Smooth muscle cell (in vitro differentiated cells): Measurements from ENCODE around the gene KCNQ1OT1. TPM values are rescaled to one million over a fixed set of nuclear protein-coding genes. Genes with fewer than 3 reads are reported as not detected.

ENCODE experiments used
- DNase-seq: peaks from one replicate; lab custom pipeline; 2025; ENCODE audit not compliant: unreplicated experiment; lab: John Stamatoyannopoulos, UW
- H2AFZ ChIP-seq: fragments of 200-600 bp; sonication (generic); 2 replicates; pipeline ENCODE4 v1.6.0; 2016; ENCODE audit warnings: antibody characterized with exemption, low read depth, mild to moderate bottlenecking
- H3F3A ChIP-seq: fragments of 200-600 bp; sonication (generic); 2 replicates; pipeline ENCODE4 v1.6.0; 2017; ENCODE audit warnings: antibody characterized with exemption, low read depth
- H3K27ac ChIP-seq: fragments of 200-600 bp; sonication (generic); 2 replicates; pipeline ENCODE4 v1.5.1; 2016; ENCODE audit warnings: low read depth, mild to moderate bottlenecking
- H3K27me3 ChIP-seq: fragments of 200-600 bp; sonication (generic); 2 replicates; pipeline ENCODE4 v1.6.1; 2016; ENCODE audit warnings: low read depth, mild to moderate bottlenecking
- H3K36me3 ChIP-seq: fragments of 200-600 bp; sonication (generic); 2 replicates; pipeline ENCODE4 v1.5.1; 2016; ENCODE audit warnings: low read depth
- H3K4me1 ChIP-seq: fragments of 200-600 bp; sonication (generic); 2 replicates; pipeline ENCODE4 v1.5.1; 2016; ENCODE audit warnings: low read depth
- H3K4me2 ChIP-seq: fragments of 200-600 bp; sonication (generic); 2 replicates; pipeline ENCODE4 v1.6.0; 2016; ENCODE audit warnings: mild to moderate bottlenecking
- H3K4me3 ChIP-seq: fragments of 200-600 bp; sonication (generic); 2 replicates; pipeline ENCODE4 v1.5.1; 2016; ENCODE audit warnings: mild to moderate bottlenecking
- H3K79me2 ChIP-seq: fragments of 200-600 bp; sonication (generic); 2 replicates; pipeline ENCODE4 v1.6.0; 2016; ENCODE audit warnings: low read depth, mild to moderate bottlenecking
- H3K9ac ChIP-seq: fragments of 200-600 bp; sonication (generic); 2 replicates; pipeline ENCODE4 v1.6.0; 2016; ENCODE audit warnings: low read depth
- H3K9me3 ChIP-seq: fragments of 200-600 bp; sonication (generic); replicated peaks from 2 replicates; pipeline ENCODE4 v1.5.1; 2016; ENCODE audit warnings: low read depth
- H4K20me1 ChIP-seq: fragments of 200-600 bp; sonication (generic); 2 replicates; pipeline ENCODE4 v1.6.0; 2016; ENCODE audit warnings: low read depth
- CTCF ChIP-seq: fragments of 200-600 bp; sonication (generic); IDR thresholded peaks from 2 replicates; pipeline ENCODE4 v1.5.1; 2017; ENCODE audit warnings: borderline replicate concordance, mild to moderate bottlenecking, antibody characterized with exemption; ENCODE audit not compliant: insufficient read depth, poor library complexity, severe bottlenecking
- whole genome bisulfite sequencing: methylation state at CpG from one replicate; pipeline ENCODE4 v1.1.7; 2016; ENCODE audit warnings: low lambda C conversion rate; 5-methylcytosine and 5-hydroxymethylcytosine counted together
- polyA plus RNA-seq: library from polyadenylated mRNA; unstranded; fragments of >200 nt; fragmentation: Nextera tagmentation; extraction: Ambion mirVana; gene quantifications from 2 replicates; pipeline ENCODE4 v1.2.1, GENCODE V29; 2016
- total RNA-seq: library from RNA; depleted of rRNA; stranded (reverse); fragments of >200 nt; gene quantifications from 2 replicates; pipeline ENCODE4 v1.2.3, GENCODE V29; 2014

KCNQ1OT1 gene
- total and polyA plus RNA-seq, 2 experiments from 2014 or later: 1.6 to 9.8 TPM

- Histone ChIP-seq H2AFZ (no peak overlapping the region), H3F3A (no peaks in the 10 kb centered on the region), H4K20me1 (peaks cover 100% of the 10 kb centered on the region), H3K4me2 (no peak overlapping the region), H3K4me1 (peaks cover 16% of the 10 kb centered on the region), H3K36me3 (no peaks in the 10 kb centered on the region), H3K79me2 (peaks cover 84% of the 10 kb centered on the region), H3K9ac (no peak overlapping the region), H3K27me3 (no peaks in the 10 kb centered on the region), H3K27ac (no peak overlapping the region), H3K4me3 (no peak overlapping the region), H3K9me3 (no peaks in the 10 kb centered on the region)
- WGBS: 93% methylated on average over 4 of the region's 4 CpGs
- no peak for DNase-seq
- no peak for TF ChIP-seq CTCF
Observed at GRCh38 chr11:2672553-2673249, 27.1 kb downstream of the KCNQ1OT1 start.

- no peak overlapping the region for H3K27ac ChIP-seq
- H2AFZ ChIP-seq: no peak overlapping the region
- H3K4me1 ChIP-seq: peaks cover 16% of the 10 kb centered on the region
- no peaks in the 10 kb centered on the region for H3K36me3 ChIP-seq
- no peak for DNase-seq
- H3K4me2 ChIP-seq: no peak overlapping the region
- H4K20me1 ChIP-seq: peaks cover 100% of the 10 kb centered on the region
- no peak overlapping the region for H3K4me3 ChIP-seq
- 100% methylated on average over 3 of the region's 3 CpGs for WGBS
- no peaks in the 10 kb centered on the region for H3K27me3 ChIP-seq
- no peak for TF ChIP-seq CTCF
- peaks cover 77% of the 10 kb centered on the region for H3K79me2 ChIP-seq
- no peaks in the 10 kb centered on the region for H3F3A ChIP-seq
- no peak overlapping the region for H3K9ac ChIP-seq
- H3K9me3 ChIP-seq: no peaks in the 10 kb centered on the region
Observed at GRCh38 chr11:2671748-2672147, 28.0 kb downstream of the KCNQ1OT1 start.

GRCh38 chr11:2670541-2671100 is 29.2 kb downstream of the KCNQ1OT1 start:
- no peaks in the 10 kb centered on the region for H3K27me3 ChIP-seq
- H3K4me1 ChIP-seq: peaks cover 16% of the 10 kb centered on the region
- no peak overlapping the region for H3K27ac ChIP-seq
- 45% methylated on average over 1 of the region's 1 CpG for WGBS
- no peak overlapping the region for H3K9ac ChIP-seq
- H3K36me3 ChIP-seq: no peaks in the 10 kb centered on the region
- H3K4me2 ChIP-seq: no peak overlapping the region
- H3K79me2 ChIP-seq: peaks cover 67% of the 10 kb centered on the region
- H3K9me3 ChIP-seq: no peaks in the 10 kb centered on the region
- no peak overlapping the region for H2AFZ ChIP-seq
- DNase-seq: no peak
- no peaks in the 10 kb centered on the region for H3F3A ChIP-seq
- peaks cover 100% of the 10 kb centered on the region for H4K20me1 ChIP-seq
- TF ChIP-seq CTCF: no peak
- no peak overlapping the region for H3K4me3 ChIP-seq
